ENCODE data around the gene CXCR4.

Gene CXCR4

DNA sequence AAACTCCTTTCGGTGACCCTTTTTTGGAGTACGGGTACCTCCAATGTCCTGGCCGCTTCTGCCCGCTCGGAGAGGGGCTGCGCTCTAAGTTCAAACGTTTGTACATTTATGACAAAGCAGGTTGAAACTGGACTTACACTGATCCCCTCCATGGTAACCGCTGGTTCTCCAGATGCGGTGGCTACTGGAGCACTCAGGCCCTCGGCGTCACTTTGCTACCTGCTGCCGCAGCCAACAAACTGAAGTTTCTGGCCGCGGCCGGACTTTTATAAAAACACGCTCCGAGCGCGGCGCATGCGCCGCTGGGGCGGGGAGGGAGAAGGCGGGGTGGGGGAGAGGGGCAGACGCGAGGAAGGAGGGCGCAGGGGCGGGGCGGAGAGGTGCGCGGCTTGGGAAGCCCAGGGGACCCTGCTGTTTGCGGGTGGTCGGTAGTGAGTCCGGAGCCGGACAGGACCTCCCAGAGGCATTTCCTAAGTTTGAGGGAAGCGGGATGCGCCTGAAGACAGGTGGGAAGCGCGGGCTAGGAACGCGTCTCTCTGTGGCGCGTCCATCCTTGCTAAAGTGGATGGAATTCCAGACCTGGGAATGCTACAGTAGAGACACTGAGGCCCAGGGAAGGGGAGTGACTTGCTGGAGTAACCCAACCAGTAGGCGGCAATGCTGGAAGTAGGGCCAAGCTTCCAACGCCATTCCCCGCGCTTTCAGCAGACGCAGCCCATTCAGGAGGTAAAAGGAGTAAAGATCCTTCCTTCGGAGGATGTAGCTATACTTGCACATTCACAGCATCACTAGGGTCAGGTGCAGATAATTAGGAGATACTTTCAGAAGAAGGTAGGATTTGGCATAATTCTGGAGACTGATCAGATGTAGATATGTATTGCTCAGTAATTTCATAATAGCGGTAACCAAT, at the start of gene CXCR4:
Gene CXCR4, minus strand, starts transcription at position 241 of the 910 bp plus-strand sequence. Its CDS starts 89 bp downstream, at position 152.
- DNase-seq: peak; percentile 82

DNA sequence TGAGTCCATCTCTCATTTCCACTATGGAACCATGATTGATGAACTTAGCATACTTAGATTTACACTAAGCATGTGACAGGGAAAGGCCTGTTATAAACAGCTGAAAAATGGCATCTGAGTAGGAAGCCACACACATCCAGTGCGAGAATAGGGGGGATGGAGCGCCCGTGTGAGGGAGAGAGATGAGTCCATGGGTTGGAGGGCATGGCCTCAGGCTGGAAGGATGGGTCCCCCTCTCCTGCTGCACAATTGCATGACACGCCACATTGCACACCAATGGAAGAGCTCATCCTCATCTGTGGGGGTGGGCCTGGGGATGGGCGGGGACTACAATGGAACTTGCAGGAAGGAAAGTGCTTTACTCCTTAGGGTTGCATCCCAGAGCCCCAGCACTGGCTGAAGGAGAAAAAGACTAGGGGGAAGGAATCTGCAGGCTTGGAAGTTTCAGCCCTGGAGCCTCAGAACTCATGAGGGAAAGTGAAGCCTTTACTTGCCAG, 46.4 kb upstream of the CXCR4 start:
- DNase-seq: no peak

DNA sequence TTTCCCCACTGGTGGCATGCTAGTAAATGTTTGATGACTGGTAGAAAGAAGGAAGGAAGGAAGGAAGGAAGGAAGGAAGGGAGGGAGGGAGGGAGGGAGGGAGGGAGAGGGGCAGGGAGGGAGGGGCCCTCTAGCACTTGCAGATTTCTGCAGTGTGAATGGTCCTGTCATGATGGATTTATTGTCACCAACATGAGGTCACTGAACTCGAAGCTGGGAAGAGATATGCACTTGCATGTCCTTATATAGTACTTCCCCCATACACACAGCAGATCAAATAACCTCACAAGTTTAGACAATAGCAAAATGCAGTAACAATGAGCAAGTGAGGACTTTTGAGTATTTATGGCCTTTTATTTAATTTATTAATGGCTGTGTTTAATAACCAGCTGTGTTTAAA, 44.5 kb upstream of the CXCR4 start:
- no peak for DNase-seq

DNA sequence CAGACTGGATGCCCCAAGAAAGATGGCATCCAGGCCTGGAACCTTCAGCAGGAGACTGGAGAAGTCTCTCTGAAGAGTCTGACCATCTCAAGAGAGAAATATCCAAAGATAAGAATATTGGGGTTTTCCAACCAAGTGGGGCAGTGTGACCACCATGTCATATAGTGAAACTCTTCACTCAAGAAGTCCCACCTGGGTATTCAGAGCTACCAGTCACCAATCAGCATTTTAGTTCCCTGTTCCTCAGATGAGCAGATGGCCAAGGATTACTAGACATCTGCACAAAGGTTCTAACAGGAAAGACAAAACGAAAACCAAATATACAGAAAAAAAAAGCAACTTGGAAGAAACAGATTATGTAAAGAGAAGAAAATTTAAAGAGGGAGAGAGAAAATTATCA, 38.5 kb upstream of the CXCR4 start:
- no peak for DNase-seq

DNA sequence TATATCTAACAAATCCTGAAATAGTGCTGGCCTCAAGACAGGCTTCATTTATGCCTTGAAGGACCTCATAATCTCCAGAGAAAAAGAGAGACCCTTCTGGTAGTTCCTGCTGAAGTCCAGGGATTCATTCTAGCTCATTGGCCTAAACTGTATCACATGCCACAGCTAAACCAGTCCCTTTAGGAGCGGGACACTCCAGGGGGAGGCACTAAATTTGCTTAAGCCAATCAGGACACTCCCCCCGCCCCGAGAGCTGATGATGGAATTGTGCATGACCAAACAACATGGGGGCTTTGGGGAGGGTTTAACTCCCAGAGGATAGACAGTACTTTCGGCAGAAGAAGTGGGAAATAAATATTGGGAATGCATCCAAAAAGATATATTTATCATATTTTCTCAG, 36.4 kb upstream of the CXCR4 start:
- no peak for DNase-seq

DNA sequence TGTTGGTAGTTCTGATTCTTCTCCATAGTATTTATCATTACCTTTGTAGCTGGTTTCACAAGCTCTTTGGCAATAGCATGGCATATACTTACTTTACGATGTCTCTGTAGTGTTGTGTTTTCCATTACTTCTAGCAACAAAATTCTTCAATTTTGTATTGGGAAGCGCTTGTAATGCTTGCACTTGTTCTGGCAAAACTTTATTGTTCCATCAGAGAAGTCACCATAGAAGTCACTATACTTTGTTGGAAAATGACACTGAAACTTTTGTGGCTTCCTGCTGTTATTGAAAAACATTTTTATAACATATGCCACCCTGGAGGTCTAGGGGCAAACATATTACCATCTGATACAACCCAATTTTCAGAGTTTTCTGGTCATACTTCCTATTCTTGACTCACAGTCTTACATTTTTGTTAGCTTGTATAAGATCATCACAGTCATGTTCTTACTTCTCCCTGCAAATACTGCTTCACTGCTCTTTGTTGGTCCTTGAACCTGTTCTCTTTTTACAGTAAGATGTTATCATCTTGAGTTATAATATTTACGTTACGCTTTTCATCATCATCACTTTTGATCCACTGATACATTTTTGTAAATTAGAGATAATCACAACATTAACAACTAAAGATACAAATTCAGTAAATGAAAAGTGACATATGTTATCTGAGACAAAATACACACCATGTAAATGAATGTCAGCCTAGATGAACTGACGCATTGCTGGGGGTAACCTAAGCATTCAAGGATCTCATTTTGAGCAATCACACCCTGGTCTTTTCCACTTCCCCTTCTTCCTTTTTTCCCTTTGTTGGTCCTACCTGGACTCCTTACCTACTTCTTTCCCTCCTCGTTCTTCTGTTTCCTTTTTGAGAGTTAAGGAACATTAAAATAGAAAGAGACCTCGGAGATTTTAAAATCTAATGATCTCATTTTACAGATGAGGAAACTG, 33.3 kb upstream of the CXCR4 start:
- no peak for DNase-seq

DNA sequence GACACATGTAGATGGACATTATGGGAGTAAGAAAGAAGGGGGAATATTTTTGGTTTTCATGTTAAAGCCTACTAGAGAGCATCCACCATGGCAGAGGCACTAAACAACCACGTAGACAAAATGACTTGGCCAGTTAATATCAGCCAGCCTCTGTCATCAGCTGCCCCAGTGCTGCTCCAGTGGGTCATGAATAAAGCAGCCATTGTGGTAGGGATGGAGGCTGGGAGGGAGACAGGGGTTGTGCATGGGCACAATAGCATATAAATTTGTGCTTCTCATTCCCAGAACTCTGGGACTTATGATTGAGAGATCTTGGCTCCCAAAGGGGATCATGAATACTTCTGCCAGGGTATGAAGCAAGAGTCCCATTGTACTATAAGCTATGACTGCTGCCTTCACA, 31.1 kb upstream of the CXCR4 start:
- DNase-seq: no peak

DNA sequence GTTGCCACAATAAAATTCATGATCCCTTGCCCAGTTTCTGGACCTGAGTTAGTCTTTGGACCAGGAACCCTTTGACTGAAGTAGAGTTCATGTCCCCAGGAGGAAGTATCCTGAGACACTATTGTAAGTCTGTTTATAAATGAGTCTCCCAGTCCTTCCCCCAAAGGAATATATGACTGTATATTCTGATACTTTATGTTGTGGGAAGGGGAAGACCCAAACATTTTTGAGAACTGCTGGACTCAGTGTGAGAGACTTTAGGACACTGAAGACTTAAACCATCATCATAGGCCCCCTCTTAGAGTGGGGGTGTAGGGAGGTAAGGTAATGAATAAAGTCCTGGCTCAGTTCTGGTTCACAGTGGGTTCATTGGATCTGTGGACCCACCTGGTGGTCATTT, 28.6 kb upstream of the CXCR4 start:
- no peak for DNase-seq

DNA sequence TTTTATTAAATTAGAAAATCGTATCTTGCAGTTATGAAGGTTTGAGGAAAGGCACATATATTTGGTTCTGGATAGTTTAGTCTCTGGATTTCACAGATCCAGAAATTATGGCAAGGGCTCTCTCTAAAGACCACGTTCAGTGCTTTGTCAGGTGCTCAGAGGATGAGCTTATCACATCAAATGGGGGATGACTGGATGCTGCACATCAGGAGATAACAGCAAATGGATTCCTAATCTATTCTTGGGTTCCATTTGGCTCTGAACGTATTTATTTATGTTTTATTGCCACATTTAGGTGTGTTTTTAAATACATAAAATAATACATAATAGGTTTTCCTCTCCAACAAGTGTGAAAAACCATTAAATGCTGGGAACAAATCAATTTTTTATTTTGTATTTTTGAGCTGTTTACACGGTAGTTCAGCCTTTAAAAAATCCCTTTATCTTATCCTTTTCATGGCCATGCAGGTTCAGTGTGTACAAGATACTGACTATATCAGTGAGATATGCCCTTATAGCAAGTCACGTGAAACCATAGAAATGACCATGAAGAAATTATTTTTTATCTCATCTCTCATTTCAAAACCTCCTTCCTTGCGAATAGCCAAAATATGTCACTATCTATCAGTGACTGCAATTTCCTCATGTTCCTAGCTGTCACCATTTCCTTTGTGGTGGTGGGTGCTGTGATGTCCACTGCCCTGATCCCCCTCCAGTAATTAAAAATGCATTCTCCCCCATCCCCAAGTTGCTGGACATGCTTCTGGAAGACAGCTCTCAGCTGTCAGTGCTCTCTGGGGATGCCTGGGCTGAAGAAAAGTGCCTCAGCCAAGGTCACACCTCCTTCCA, 25.9 kb upstream of the CXCR4 start:
- no peak for DNase-seq

DNA sequence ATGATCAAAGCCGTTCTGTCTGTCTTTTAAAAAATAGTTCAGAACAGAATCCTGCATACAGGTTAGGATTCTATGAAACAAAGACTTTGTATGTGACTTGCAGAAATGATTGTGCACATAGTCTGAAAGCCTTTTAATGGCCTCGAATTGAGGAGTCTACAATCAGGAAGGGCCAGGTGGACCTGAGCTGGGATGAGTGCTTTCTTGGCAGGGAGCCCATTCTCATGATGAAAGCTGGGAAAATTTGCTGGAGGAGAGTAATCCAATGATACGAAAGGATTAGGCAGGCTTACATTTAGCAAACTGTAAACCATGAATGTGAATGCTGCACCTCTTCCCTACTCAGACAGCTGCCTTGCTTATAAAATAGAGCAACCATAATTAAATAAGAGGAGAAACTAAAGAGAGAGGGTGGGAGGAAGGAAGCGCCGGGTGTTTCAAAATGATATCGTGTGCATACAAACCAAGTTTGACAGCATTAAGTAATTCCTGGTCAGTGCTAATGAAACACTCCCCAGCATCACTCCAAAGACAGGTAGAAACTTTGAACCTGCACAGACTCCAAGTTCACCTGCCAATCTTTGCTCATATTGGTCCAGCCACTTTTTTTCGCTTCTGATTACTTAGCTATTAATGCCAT, 23.7 kb upstream of the CXCR4 start:
- DNase-seq: no peak

DNA sequence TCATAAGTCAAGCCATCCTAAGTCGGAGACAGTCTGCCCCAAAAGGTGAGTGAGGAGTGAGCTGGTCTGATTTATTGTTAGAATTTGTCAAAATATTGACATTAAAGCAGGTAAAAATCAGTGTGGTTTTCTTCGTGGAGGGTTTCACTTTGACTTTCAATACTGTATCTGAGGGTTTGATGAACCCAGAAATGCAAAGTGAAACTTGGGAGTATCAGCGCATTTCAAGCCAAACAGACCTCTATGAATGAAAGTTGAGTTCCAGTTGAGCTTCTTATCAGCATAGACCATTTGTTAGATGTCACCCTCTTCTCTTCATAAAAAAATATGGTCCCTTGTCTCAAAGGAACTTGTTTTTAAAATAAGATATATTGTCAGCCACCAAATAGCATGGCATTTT, 21.7 kb upstream of the CXCR4 start:
- no peak for DNase-seq

DNA sequence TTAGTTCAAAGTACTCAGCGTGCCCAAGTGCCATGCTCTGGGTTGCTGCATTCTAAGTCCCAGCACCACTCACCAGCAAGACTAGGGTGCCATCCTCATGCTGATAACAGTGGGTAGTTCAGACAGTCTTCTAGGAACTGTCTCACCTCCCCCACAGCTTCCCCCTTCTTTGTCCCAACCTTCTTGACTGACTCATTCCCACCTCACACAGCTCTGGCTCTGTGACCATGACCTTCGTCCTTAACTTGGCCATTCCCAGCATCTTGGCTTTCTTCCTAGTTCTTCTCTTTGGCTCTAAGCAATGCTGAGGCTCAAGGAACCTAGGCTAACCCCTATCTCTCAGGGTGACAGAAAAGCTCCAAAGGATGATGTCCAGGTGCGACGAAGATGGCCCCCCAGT, 20.0 kb upstream of the CXCR4 start:
- no peak for DNase-seq

DNA sequence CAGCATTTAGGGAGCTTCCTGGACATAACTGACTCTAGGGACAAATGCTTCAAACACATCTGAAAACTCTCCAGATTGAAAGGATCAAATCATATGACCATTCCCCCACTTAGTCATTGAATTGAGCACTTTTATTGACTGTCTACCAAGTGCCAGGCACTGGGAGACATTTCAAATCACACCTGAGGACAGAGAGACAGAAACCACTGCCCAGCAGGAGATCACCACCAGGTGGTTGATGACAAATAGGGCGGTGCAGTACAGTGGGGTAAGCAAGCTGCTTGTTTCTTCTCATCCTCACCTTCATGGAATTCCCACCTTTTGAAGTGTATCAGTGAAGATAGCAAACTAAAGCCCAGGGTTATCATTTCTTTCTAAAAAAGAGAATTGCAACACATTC, 19.0 kb upstream of the CXCR4 start:
- DNase-seq: no peak

DNA sequence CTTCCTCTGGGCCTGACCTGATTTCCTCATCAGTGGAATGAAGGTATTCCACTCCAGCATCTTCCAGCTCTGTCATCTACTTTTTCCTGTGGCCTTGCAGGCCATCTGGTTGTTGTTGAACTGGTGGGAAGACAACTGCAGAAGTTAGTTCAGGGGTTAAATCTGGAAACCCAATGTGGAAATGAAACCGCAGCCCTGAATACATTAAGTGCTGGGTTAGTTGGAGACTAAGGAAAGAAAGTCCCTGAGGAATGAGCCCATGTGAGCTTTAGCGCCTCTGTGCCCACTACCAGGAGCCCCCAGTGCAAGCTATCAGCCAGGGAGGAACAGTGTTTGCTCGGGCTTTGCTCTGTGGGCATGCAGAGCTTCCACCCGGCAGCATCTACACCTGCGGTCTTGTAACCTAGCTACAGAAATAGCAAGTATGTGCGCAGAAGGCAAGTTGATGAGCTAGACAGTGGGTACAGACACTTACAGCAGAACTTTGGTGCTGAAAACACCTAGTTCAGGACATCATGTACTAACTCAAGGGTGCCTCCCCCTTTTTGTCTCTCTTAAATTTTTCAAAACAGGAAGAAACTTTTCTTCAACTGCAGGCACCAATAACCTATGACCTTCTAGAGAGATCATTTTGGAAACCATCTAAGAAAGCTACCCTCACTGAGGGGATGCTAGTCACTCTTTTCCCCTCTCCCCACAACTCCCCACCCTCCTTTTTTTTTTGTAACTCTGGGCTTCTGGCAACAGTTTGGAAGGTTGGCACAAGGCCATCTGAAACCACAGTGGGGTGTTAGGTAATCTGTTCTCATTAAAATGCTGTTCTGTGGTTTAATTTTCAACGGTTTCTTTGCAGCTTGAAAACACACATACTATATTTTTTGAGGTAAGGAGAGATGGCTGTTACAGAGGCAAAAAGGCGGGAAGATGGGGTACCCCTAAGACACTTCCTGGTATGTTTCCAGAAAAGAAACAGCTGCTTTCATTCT, 18.3 kb upstream of the CXCR4 start:
- peak; percentile 56 for DNase-seq

DNA sequence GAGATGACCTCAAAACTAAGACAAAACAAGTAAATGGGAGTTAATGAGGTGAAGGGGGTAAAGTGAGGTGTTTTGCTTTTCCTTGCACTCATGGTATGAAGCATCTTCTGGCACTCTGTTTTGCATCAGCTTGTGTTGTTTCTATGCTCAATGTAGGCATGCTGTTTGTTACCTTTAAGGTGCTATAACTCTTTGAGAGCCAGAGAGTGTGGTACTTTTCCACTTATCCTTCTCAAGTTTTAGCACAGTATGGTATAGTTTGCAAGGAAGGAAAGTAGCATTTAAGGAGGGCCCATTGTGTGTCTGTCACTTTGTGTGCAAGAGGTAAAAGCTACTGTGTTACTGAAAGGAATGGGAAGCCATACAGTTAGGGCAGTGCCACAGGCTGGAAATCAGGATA, 17.5 kb upstream of the CXCR4 start:
- DNase-seq: no peak

DNA sequence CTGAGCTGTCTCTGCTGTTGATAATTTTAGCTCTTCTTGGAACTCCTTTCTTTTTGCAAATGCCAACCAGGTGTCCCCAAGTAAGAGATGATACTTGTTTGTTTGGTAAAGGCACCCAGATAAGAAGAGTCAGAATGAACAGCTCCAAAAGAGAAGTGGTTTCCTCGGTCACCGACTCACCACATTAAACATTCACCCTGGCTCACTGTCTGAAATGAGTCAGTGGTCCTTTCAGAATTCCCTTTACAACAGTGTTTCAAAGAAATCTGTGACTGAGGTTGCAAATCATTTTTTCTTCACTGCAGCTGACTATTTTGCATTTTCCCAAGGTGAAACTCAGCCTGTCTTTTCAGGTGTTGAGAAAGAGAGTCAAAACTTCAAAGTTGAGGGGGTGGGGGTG, 16.2 kb upstream of the CXCR4 start:
- peak; percentile 68 for DNase-seq

DNA sequence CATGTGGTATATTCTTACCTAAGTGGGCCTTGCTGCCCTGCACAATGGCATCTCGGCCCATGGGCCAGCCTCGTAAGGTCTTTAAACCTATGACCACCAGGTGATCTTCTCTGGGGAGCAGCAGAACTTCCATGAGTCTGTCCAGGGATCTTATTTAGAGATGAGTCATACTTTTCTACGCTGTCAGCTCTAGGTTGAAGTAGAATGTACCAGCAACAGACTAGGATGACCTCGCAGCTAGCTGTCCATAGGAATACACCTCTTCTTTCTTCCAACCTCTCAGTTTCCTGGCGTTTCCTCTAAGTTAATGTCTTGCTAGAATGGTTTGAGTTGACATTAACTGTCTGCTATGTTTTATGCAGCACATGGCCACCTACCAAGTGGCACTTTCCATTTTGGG, 15.6 kb upstream of the CXCR4 start:
- DNase-seq: no peak

DNA sequence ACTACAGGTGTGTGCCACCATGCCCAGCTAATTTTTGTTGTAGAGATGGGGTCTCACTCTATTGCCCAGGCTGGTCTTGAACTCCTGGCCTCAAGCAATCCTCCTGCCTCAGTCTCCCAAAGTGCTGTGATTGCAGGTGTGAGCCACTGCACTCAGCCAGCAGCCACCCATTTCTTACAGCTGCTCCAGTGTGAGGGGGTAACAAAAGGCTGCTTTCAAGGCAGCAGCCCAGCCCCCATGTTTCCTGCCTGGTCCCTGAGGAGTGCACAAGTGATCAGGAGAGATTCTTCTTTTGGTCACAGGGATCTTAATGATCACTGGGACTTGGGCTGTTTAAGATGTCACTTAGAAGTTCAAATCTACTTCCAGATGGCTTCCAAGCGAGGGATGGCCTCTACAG, 15.2 kb upstream of the CXCR4 start:
- DNase-seq: no peak

DNA sequence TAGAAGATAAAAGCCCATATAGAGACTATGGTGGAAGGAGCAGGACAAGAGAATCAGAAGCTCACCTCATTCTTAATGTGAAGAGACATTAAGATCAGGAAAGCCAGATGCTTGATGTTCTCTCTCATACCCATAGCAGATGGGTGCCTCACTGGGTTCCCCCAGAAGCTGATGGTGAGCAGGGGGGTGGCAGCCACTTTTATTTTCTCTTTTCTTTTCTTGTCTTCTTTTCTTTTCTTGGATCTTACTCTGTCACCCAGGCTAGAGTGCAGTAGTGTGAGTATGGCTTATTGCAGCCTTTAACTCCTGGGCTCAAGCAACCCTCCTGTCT, 14.8 kb upstream of the CXCR4 start:
- no peak for DNase-seq

DNA sequence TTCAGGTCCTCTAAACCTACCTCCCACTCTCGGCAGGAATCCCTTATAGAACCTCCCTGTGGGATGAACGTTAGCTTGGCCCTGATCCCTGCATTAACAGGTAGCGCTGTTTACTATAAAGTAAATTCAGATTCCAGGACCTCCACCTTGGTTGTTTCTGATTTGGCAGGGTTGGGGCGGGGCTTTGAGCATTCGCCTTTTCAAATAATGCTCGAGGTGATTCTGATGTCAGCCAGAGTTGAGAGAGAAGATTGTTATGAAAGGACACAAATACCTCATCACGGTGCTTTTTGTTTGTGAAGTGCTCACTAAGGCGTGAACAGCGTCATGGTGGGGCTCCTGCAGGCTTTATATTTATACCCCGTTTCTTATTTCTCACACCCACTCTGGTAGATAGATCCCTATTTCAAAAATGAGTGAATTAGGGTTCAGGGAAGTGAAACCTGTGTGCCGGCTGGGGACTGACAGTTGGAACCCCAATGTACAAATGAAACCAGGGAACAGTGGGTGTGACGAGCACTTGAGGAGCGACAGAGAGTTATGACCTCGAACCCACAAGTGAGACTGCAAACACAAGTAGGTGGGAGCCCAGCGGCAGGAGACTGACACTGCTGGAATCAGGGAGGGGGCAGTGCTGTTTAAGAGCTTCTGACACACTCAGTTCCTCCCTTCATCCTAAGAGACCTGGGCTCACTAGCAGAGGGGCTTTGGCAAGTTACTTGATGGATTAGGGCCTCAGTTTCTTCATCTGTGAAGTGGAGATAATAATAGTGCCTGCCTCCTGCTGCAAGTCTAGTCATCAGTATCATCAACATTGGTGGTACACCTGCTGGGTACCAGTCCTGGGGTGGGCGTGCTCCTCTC, 14.2 kb upstream of the CXCR4 start:
- DNase-seq: peak; percentile 62
